Activated CD8-positive, alpha-beta memory T cell treated with anti-CD3 and anti-CD28 coated beads for 4 hours (primary cell): ENCODE results near the gene LRR1.
"Not testable (repeated sequence)": the region's sequence is repeated elsewhere in the genome, so short reads cannot be mapped to it uniquely, and the experiment has no call there.

ENCODE experiments used
- DNase-seq, 2 donors: peaks; one replicate each; pipeline ENCODE4 v3.0.0-alpha.2; 2020; ENCODE audit warnings: low read depth in 2 of 2

LRR1 gene

GRCh38 chr14:49585803-49586672, 12.7 kb upstream of the LRR1 start, which contains the start of gene RPS29:
TSS of gene RPS29 (minus strand) at chr14:49586380. CDS start at chr14:49586346, 34 bp downstream.
- DNase-seq: peak; percentile 97 to 98

- peak in 1 of 2 donors; percentile 28 for DNase-seq
Measured at GRCh38 chr14:49586673-49587460, 11.9 kb upstream of the LRR1 start.

GRCh38 chr14:49589387-49589786, 9.4 kb upstream of the LRR1 start:
- no peak for DNase-seq

GRCh38 chr14:49593016-49593415, 5.7 kb upstream of the LRR1 start:
- DNase-seq: no peak

GRCh38 chr14:49594347-49595091, 4.2 kb upstream of the LRR1 start:
- DNase-seq: no peak

GRCh38 chr14:49598189-49598484, 603 bp upstream of the LRR1 start:
- no peak for DNase-seq

- DNase-seq: no peak
Measured at GRCh38 chr14:49607583-49607982, 8.8 kb downstream of the LRR1 start.

GRCh38 chr14:49612251-49612650, 13.5 kb downstream of the LRR1 start:
- DNase-seq: no peak

- no peak for DNase-seq
Measured at GRCh38 chr14:49612671-49613070, 13.9 kb downstream of the LRR1 start.

- DNase-seq: no peak
Measured at GRCh38 chr14:49614196-49614595, 15.5 kb downstream of the LRR1 start.

- DNase-seq: no peak
Measured at GRCh38 chr14:49615776-49616175, 17.0 kb downstream of the LRR1 start.

- DNase-seq: no peak
Measured at GRCh38 chr14:49617852-49618519, 19.2 kb downstream of the LRR1 start.

GRCh38 chr14:49619273-49619672, 20.5 kb downstream of the LRR1 start:
- DNase-seq: not testable (repeated sequence)

GRCh38 chr14:49619730-49620129, 21.0 kb downstream of the LRR1 start:
- DNase-seq: no peak

- DNase-seq: peak; percentile 89 to 91
Measured at GRCh38 chr14:49620182-49621113, 21.7 kb downstream of the LRR1 start, which contains the start of the genes MGAT2 and RPL36AL. TSS of gene MGAT2 (plus strand) at chr14:49620799. CDS start at chr14:49621269, 470 bp downstream. TSS of gene RPL36AL (minus strand) at chr14:49620626. CDS start at chr14:49619104, 1,522 bp downstream.

- DNase-seq: no peak
Measured at GRCh38 chr14:49621114-49621881, 22.6 kb downstream of the LRR1 start.

- DNase-seq: no peak
Measured at GRCh38 chr14:49622022-49622607, 23.4 kb downstream of the LRR1 start.

GRCh38 chr14:49623387-49623786, 24.6 kb downstream of the LRR1 start:
- no peak for DNase-seq
